Left ventricle myocardium inferior (tissue), 1 donor: ENCODE results near the gene WNK1. TPM values are rescaled to one million over a fixed set of nuclear protein-coding genes. Genes with fewer than 3 reads are reported as not detected.
"Not testable (repeated sequence)": the region's sequence is repeated elsewhere in the genome, so short reads cannot be mapped to it uniquely, and the experiment has no call there.

Experiments
- DNase-seq: peaks from one replicate; pipeline ENCODE4 v3.0.0-alpha.2; 2020
- H3K27ac ChIP-seq: fragments of 200-600 bp; replicated peaks from 2 replicates; pipeline ENCODE4 v1.8.0; 2021
- H3K27me3 ChIP-seq: fragments of 200-600 bp; 2 replicates; pipeline ENCODE4 v1.8.0; 2021; ENCODE audit warnings: low read depth
- H3K36me3 ChIP-seq: fragments of 200-600 bp; 2 replicates; pipeline ENCODE4 v1.8.0; 2021
- H3K4me1 ChIP-seq: fragments of 200-600 bp; 2 replicates; pipeline ENCODE4 v1.8.0; 2021
- H3K4me3 ChIP-seq: fragments of 200-600 bp; 2 replicates; pipeline ENCODE4 v1.8.0; 2021; ENCODE audit warnings: mild to moderate bottlenecking, moderate library complexity
- H3K9me3 ChIP-seq: fragments of 200-600 bp; replicated peaks from 2 replicates; pipeline ENCODE4 v1.8.0; 2021
- CTCF ChIP-seq: fragments of 200-600 bp; IDR thresholded peaks from 2 replicates; pipeline ENCODE4 v1.8.0; 2021; ENCODE audit warnings: antibody characterized with exemption, mild to moderate bottlenecking, borderline replicate concordance
- intact Hi-C: fragments of 100-400 bp; cut with micrococcal nuclease; formaldehyde crosslinking; loops from one replicate; pipeline ENCODE4 v1.11.0; 2022
- total RNA-seq: library from RNA; stranded (reverse); fragmentation: NEBNext Ultra II Directional; extraction: Animal tissue kit (Norgen Biotek cat#: 25700); gene quantifications from one replicate; pipeline ENCODE4 v1.2.1, GENCODE V29; 2021
- donor health status: DM: no; HTN: yes; CAD: no; lungs with severe emphysema.

WNK1 gene
- total RNA-seq, 1 donor from 2014 or later: 289 TPM

- H3K36me3 ChIP-seq: peaks cover 30% of the 10 kb centered on the region
- DNase-seq: no peak
- H3K4me3 ChIP-seq: no peak overlapping the region
- H3K27me3 ChIP-seq: no peaks in the 10 kb centered on the region
- no peak overlapping the region for H3K27ac ChIP-seq
- no peaks in the 10 kb centered on the region for H3K9me3 ChIP-seq
- TF ChIP-seq CTCF: no peak
- intact Hi-C loops: no loop called here
- H3K4me1 ChIP-seq: peaks cover 53% of the 10 kb centered on the region
These were observed 91.2 kb downstream of the WNK1 start for GRCh38 chr12:843609-844008.

- H3K36me3 ChIP-seq: peaks cover 27% of the 10 kb centered on the region
These were observed 94.0 kb downstream of the WNK1 start for GRCh38 chr12:846421-846820.

GRCh38 chr12:848173-848865, 95.9 kb downstream of the WNK1 start:
- Histone ChIP-seq H3K9me3 (no peaks in the 10 kb centered on the region), H3K4me3 (no peak overlapping the region), H3K27me3 (no peaks in the 10 kb centered on the region), H3K4me1 (peaks cover 62% of the 10 kb centered on the region), H3K36me3 (peaks cover 15% of the 10 kb centered on the region), H3K27ac (no peak overlapping the region)
- no peak for TF ChIP-seq CTCF
- no peak for DNase-seq
- intact Hi-C loops: no loop called here

More at GRCh38 chr12:846421-846820, 94.0 kb downstream of the WNK1 start:
- Histone ChIP-seq H3K4me1 (peaks cover 59% of the 10 kb centered on the region), H3K27ac (no peak overlapping the region), H3K4me3 (no peak overlapping the region), H3K27me3 (no peaks in the 10 kb centered on the region), H3K9me3 (no peaks in the 10 kb centered on the region)
- no peak for TF ChIP-seq CTCF
- DNase-seq: no peak
- intact Hi-C loops: no loop called here

- Histone ChIP-seq H3K27me3 (no peaks in the 10 kb centered on the region), H3K4me1 (peaks cover 68% of the 10 kb centered on the region), H3K36me3 (peaks cover 15% of the 10 kb centered on the region), H3K4me3 (no peak overlapping the region), H3K27ac (no peak overlapping the region), H3K9me3 (no peaks in the 10 kb centered on the region)
- DNase-seq: no peak
- no peak for TF ChIP-seq CTCF
- intact Hi-C loops: no loop called here
These were observed 96.6 kb downstream of the WNK1 start for GRCh38 chr12:848882-849527.

- H3K27me3 ChIP-seq, H3K9me3 ChIP-seq, H3K4me3 ChIP-seq, H3K27ac ChIP-seq, intact Hi-C loops, DNase-seq: not testable (repeated sequence)
- Histone ChIP-seq H3K4me1 (peaks cover 75% of the 10 kb centered on the region), H3K36me3 (peaks cover 15% of the 10 kb centered on the region)
These were observed 97.5 kb downstream of the WNK1 start for GRCh38 chr12:849733-850437.
